Measurements from ENCODE around the gene FLNA.

Gene FLNA

GRCh38 chrX:154333837-154334271 is 40.6 kb downstream of the FLNA start:
- no peak for DNase-seq

GRCh38 chrX:154333116-154333515 is 41.3 kb downstream of the FLNA start:
- DNase-seq: no peak

GRCh38 chrX:154332561-154332960 is 41.9 kb downstream of the FLNA start:
- no peak for DNase-seq

GRCh38 chrX:154329294-154329693 is 45.1 kb downstream of the FLNA start:
- no peak for DNase-seq

GRCh38 chrX:154328646-154329045 is 45.8 kb downstream of the FLNA start:
- DNase-seq: no peak

GRCh38 chrX:154327038-154327820 is 47.2 kb downstream of the FLNA start:
- no peak for DNase-seq

- no peak for DNase-seq
Measured at GRCh38 chrX:154325541-154325940, 48.9 kb downstream of the FLNA start.

GRCh38 chrX:154323537-154323936 is 50.9 kb downstream of the FLNA start:
- no peak for DNase-seq

- no peak for DNase-seq
Measured at GRCh38 chrX:154322890-154323289, 51.5 kb downstream of the FLNA start.

GRCh38 chrX:154321594-154321993 is 52.8 kb downstream of the FLNA start:
- no peak for DNase-seq

- no peak for DNase-seq
Measured at GRCh38 chrX:154321152-154321551, 53.3 kb downstream of the FLNA start.

GRCh38 chrX:154320406-154320805 is 54.0 kb downstream of the FLNA start:
- DNase-seq: no peak

- DNase-seq: no peak
Measured at GRCh38 chrX:154317391-154317995, 56.9 kb downstream of the FLNA start.

- DNase-seq: no peak
Measured at GRCh38 chrX:154315416-154315815, 59.0 kb downstream of the FLNA start.

- DNase-seq: no peak
Measured at GRCh38 chrX:154313147-154313546, 61.3 kb downstream of the FLNA start.

- no peak for DNase-seq
Measured at GRCh38 chrX:154312116-154312515, 62.3 kb downstream of the FLNA start.

- no peak for DNase-seq
Measured at GRCh38 chrX:154310616-154311536, 63.6 kb downstream of the FLNA start.

GRCh38 chrX:154309041-154309775 is 65.2 kb downstream of the FLNA start:
- DNase-seq: no peak

- peak; percentile 62 to 85 for DNase-seq
Measured at GRCh38 chrX:154308108-154308946, 66.1 kb downstream of the FLNA start.

GRCh38 chrX:154307202-154307601 is 67.2 kb downstream of the FLNA start:
- no peak for DNase-seq

- DNase-seq: no peak
Measured at GRCh38 chrX:154305541-154306205, 68.8 kb downstream of the FLNA start.

Measured in activated CD4-positive, alpha-beta T cell treated with anti-CD3 and anti-CD28 coated beads for 4 hours (primary cell).